HG03064 (cell line): ENCODE data around the gene MSMP.

Experiments
- ATAC-seq: cut with Tn5 transposase; IDR thresholded peaks from one replicate; pipeline ENCODE4 v1.9.1; 2021; ENCODE audit warnings: low read depth; ENCODE audit not compliant: unreplicated experiment

The MSMP gene

GRCh38 chr9:35726931-35727330 is 27.1 kb downstream of the MSMP start:
- ATAC-seq = no peak

- ATAC-seq = no peak
Measured at GRCh38 chr9:35725362-35725761, 28.7 kb downstream of the MSMP start.

DNA sequence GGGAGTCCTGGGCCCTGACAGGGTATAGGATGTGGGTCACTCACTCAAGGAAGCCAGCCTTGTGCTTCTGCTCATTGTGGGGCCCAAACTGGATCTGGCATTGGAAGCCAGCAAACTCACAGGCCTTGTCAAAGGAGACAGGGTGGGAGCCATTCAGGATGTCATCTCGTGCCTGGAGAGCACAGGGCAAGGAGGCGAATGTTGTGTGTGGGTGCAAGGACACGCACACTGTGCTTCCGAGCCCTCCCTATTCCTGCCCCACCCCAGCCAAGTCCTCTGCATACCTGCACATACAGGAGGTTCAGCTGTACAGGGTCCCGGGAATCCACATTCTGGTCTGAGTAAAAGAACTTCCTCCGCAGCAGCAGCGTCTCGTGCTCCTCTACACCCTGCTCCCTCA is 30.2 kb downstream of the MSMP start:
- no peak for ATAC-seq

GRCh38 chr9:35723426-35723825 is 30.6 kb downstream of the MSMP start:
- no peak for ATAC-seq

GRCh38 chr9:35719546-35719945 is 34.5 kb downstream of the MSMP start:
- no peak for ATAC-seq

- ATAC-seq = no peak
Measured at GRCh38 chr9:35718721-35719511, 35.2 kb downstream of the MSMP start.

DNA sequence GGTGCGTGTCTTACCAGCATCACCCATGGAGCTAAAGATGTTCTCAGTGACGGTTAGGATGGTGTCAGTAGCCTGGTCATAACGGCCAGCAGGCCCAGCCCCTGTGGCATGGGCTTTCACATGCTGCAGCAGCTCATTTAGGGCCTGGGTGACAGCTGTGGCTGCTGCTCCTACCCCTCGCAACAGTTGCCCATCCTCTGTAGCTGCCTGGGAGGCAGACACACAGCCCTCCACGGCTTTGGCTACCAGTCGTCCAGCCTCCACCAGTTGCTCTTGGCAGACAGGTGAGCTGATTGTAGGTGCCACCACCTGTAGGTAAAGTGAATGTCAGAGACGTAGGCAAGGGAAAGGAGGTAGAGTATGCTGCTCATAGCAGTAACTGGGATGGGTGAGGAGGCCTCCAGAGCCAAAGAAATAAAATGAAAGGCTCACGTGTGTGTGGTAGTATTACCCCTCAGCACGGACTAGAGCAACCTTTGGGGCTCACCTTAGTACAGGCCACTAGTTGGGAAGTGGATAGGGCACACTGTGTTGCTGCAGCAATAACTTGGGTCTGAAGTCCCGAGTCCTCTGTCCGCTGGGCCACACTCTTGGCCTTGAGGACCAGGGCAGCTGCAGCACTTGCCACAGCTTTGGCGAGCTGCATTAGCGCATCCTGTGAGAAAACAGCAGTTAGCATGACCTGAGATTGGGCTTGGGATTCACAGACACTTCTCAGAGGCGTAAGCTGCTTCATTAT is 36.8 kb downstream of the MSMP start:
- ATAC-seq = no peak

DNA sequence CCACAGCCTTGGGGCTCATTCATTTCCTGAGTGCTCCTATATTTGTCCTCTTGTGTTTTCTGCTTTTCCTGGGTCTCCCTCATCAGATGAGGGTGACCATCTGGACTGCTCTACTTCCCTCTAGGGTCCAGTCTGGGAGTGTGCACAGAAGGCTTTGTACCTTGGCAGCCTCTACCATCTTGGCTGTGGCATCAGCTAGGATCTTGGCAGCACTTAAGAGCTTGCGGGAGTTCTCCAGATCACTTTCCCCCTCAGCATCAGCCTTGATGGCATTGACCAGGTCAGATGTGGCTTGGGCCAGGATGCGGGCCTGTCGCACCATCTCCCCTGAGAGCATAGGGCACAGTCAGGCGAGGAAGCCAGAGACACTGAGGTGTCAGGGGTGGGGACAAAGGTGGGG is 37.8 kb downstream of the MSMP start:
- ATAC-seq = no peak

DNA sequence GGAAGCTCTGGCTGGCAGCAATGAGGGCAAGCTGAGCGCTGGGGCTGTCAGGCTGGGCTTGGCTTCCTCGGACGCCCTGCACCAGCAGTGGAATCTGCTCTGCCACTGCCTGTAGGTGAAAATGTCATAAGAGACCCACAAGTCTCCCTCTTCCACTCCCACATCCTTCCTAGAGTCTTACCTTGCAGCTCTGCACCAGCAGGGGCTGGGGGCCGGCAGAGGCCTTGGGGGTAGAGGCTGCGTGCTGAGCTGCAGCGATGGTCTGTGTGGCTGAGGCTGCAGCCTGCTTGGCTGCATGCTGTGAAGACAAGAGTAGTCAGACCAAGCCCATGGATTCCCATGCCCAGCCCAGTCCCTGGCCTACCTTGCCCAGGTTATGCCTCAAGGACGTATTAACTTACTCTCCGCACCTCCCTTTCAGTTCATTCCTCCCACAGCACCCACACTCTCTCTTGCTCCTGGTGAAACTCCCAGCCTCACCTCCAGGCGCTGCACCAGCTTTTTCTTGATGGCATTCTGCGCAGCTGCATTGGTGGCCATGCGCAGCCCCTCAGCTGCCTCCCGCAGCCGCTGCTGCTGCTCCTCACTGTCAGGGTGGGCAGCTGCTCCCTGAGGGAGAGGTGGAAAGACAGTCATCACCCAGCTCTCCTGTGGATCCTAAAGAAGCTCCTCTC is 39.4 kb downstream of the MSMP start:
- ATAC-seq = no peak

GRCh38 chr9:35714123-35714522 is 40.0 kb downstream of the MSMP start:
- no peak for ATAC-seq

DNA sequence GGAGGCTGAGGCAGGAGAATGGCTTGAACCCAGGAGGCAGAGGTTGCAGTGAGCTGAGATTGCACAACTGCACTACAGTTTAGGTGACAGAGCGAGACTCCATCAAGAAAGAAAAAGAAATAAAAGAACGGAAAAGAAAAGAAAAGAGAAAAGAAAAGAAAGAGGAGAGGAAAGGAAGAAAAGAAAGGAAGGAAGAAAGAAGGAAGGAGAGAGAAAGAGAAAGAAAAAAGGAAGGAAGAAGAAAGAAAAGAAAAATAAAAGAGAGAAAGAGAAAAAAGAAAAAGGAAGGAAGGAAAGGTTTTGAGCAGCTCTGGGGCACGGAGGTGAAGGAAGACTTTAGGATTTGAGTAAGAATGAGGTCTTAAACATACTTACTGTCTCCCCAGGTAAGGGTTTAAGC is 40.5 kb downstream of the MSMP start:
- ATAC-seq = no peak

DNA sequence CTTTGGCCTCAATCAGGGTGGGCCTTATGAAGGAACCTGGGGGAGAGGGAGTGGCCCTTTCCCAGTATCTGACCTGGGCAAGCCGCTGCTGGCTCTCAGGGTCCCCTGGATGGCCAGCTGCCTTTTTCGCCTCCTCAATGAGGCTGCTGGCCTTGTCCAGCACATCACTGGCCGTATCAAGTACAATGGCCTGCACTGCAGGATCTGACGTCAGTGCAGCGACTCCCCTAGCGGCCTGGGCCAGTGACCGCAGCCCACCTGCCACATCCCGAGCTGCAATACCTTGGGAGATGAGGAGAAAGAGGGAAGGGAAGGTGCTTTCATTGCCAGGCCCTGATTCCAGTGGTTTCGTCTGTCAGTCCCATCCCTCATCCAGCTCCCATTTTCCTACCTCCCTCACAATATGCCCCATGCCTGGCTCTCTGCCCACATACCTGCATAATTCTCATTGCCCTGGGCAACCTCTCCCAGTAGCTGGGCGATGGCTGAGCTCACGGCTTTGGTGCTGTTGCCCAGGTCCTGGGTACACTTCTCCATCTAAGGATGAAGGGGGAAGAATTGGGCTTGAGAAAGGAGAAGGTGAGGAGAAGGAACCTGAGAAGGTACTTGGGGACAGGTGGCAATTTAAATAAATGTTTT is 41.2 kb downstream of the MSMP start:
- ATAC-seq = no peak

DNA sequence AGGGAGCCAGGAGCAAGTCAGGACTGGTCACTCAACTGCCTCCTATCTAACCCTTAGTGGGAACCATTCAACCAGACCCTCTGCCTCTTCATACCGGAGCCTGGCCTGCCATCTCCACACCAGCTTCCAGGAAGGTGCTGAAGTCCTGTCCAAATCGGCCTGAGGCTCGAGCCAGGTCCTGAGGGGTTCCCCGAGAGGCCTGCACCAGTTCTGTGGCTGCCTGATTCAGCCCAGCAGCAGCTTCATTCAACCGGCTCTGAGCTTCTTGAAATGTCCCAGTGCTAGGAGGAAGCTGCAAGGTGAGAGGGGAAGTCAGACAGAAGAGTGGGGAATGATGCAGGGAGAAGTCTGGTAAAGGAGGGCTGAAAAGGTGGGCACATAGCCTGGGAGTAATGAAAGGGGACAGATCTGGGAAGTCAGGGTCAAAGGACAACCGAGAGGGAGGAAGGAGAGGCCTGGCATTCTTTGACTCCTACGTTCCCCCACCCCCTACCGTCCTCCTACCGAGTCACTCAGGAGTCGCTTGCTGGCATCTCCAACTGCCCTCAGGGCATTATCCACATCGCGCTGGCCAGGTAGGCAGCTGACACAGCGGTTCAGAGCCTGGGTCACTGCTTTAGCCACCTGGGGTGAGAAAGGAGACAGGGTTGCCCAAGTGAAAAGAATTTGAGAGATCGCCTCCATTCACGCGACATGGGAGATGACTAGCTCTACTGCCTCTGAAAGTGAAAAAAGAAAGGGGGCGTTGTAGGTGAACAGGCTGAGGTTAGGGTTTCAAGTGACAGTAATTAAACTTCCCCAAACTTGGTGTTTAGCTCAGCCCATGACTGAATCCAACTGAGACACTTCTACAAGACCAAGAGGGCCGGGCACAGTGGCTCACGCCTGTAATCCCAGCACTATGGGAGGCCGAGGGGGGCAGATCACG is 42.3 kb downstream of the MSMP start:
- ATAC-seq = no peak

- ATAC-seq = no peak
Measured at GRCh38 chr9:35710818-35711500, 43.1 kb downstream of the MSMP start.

DNA sequence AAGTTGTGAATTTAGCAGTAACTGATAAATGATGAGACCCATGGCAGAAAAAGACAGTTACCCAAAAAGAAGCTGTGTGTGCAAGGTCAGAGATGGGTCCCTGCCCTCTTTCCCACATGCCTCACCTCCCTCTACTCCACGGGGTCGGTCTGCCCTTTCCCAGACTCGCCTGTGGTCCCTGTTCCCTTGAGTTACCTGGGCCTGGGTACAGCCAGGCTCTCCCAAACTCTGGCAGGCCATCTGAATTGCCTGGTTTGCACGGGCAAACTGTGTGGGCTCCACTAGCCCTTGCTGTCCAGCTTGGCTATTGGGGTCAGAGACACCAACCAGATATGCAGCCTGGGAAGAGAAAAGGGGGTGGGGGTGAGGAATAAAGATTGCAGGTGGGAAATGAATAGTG is 45.9 kb downstream of the MSMP start:
- no peak for ATAC-seq

DNA sequence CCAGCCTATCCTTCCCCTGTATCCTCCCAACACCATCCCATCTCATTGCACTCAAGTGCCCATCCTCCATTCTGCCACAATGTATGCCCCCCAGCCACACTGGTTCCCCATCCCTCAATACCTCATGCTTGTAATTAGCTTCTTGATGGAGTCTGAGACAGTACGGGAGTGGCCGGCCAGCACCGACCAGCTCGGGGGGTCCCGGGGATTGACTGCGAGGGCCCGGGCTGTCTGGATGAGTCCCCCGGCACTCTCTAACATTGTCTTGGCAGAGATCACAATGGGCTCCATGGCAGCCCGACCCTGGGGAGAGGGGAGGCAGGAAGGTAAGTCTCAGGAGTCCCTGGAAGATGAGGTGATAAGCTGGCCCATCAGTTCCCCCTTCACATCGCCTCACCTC is 47.1 kb downstream of the MSMP start:
- no peak for ATAC-seq

DNA sequence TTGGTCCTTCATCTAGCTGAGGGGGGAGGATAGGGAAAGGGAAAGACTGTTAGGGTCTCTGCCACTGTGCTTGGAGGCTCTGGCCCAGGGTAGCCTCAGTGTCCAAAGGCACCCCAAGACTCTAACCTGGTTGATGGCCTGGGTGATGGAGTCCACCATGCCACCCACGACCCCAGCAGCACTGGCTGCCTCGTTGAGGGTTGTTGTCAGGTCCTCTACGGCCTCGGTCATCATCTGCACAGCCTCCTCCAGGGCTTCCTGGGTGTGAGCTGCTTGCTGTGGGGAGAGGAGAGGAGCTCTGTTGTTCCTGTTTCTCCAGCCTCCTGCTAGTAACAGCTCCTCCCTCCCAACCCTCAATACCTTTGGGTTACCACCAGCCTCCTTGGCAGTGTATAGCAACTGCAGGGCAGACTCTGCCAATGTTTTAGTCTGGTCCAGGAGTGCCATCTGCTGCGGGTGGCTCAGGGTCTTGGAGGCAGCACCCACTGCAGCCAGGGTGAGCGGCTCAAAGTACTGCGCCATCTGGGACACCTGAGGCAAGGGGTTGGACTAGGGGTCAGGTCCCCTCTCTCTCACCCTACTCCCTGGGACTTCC is 48.1 kb downstream of the MSMP start:
- no peak for ATAC-seq

GRCh38 chr9:35705372-35705771 is 48.7 kb downstream of the MSMP start:
- no peak for ATAC-seq
